Measurements from ENCODE around the gene PI16.

DNA sequence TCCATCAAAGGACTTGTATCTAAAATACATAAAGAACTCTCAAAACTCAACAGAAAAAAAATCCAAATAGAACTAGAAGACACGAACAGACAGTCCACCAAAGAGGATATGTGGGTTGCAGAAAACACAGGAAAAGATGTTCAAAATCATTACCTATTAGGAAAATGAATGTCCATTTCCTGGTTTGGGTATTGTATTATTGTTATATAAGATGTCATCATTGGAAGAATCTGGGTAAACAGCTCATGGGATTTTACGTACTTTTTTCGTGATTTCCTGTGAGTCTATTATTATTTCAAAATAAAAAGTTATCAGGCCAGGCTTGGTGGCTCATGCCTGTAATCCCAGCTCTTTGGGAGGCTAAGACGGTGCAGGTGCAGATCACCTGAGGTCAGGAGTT lies 9.2 kb upstream of the PI16 start:
- TF ChIP-seq EP300 (IDR thresholded peaks at IDR 0.05; ENCODE audit: borderline replicate concordance) (no peak), ZBTB7A (IDR thresholded peaks at IDR 0.05; ENCODE audit: low read depth) (no peak), EGR1 (IDR thresholded peaks at IDR 0.05) (no peak)
- TF ChIP-seq, protein P1, sequence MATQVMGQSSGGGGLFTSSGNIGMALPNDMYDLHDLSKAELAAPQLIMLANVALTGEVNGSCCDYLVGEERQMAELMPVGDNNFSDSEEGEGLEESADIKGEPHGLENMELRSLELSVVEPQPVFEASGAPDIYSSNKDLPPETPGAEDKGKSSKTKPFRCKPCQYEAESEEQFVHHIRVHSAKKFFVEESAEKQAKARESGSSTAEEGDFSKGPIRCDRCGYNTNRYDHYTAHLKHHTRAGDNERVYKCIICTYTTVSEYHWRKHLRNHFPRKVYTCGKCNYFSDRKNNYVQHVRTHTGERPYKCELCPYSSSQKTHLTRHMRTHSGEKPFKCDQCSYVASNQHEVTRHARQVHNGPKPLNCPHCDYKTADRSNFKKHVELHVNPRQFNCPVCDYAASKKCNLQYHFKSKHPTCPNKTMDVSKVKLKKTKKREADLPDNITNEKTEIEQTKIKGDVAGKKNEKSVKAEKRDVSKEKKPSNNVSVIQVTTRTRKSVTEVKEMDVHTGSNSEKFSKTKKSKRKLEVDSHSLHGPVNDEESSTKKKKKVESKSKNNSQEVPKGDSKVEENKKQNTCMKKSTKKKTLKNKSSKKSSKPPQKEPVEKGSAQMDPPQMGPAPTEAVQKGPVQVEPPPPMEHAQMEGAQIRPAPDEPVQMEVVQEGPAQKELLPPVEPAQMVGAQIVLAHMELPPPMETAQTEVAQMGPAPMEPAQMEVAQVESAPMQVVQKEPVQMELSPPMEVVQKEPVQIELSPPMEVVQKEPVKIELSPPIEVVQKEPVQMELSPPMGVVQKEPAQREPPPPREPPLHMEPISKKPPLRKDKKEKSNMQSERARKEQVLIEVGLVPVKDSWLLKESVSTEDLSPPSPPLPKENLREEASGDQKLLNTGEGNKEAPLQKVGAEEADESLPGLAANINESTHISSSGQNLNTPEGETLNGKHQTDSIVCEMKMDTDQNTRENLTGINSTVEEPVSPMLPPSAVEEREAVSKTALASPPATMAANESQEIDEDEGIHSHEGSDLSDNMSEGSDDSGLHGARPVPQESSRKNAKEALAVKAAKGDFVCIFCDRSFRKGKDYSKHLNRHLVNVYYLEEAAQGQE (IDR thresholded peaks at IDR 0.05; ENCODE audit: low read depth), result no peak
